ENCODE results near the gene NUDT14.

NUDT14 gene

DNA sequence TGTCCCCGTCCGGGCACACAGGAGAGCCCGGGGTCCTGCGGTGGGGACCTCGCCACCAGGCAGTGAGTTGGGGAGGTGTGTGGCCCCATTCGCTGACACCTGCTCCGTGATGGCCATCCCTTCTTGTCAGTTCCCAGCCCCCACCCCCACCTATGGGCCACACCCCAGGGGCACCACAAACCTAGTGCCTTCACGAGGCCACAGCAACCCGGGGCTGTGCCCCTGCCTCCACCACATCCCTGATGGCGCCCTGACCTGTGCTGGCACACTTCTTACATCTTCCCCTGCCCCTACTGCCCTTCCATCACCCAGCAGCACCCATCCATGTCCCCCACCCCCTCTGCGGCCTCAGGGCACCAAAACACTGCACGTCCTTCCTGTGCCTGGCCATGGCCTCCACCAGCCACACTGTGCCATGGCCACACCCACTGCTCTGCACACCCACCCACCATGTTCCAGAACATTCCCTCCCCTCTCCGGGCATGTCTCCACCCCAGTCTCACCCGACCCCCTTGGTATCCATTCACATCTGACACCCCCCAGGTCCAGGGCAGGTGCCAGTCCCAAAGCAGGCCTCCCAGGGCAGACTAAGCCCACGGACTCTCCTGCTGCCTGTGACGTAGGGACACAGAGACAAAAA, 37.0 kb downstream of the NUDT14 start:
- DNase-seq = no peak

DNA sequence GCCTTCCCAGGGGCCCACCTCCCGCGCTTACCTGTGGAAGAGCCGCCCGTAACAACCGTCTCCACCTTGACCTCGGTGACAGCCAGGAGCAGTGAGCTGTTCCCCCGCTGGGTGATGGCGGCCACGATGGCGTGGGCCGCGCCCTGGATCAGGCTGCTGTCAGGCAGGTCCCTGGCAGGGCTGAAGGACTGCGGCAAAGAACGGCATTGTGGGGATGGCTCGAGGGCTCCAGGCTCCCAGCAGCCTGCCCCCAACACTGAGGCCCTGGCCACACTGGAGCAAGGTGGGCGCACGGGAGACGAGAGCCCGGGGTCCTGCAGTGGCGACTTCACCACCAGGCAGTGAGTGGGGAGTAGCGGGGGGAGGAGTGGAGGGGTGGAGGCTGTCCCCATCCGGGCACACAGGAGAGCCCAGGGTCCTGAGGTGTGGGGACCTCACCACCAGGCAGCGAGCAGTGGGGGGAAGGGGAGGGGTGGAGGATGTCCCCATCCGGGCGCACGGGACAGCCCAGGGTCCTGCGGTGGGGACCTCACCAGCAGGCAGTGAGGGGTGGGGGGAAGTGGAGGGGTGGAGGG, 37.6 kb downstream of the NUDT14 start:
- DNase-seq = no peak

DNA sequence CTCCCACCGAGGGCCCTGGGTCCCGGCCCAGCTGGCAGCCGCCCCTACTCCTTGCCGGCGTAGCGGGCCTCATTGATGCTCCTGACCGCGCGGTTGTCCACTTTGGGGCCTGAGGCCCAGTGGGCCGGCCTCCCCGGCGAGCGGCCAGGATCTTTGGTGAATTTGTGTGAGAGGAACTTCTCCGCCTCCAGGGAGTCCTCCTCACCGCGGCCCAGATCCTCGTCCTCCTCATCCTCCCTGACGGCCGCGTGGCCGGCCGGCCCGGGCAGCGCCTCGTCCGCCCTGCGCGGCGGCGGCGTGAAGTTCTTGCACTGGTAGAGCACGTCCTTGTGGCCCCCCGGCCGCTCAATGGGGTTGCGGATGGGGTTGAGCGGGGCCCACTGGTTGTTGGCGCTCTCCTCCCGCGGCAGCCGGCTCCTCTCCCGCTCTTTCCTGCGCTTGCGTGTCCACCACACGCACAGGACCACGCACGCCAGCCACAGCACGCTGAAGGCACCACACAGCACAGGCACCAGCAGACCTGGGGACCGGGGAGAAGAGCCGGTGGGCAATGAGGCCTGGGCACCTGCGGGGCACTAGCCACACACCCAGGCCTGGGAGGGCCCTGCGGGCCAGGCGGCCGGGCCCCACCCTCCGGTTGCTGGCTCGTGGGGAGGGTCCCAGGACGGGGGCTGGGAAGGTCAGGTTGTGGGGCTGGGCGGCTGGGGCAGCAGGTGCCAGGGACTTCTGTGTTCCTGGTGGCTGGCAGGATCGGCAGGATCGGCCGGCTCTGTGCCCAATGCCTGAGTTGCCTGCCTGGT, 38.3 kb downstream of the NUDT14 start:
- DNase-seq = no peak

DNA sequence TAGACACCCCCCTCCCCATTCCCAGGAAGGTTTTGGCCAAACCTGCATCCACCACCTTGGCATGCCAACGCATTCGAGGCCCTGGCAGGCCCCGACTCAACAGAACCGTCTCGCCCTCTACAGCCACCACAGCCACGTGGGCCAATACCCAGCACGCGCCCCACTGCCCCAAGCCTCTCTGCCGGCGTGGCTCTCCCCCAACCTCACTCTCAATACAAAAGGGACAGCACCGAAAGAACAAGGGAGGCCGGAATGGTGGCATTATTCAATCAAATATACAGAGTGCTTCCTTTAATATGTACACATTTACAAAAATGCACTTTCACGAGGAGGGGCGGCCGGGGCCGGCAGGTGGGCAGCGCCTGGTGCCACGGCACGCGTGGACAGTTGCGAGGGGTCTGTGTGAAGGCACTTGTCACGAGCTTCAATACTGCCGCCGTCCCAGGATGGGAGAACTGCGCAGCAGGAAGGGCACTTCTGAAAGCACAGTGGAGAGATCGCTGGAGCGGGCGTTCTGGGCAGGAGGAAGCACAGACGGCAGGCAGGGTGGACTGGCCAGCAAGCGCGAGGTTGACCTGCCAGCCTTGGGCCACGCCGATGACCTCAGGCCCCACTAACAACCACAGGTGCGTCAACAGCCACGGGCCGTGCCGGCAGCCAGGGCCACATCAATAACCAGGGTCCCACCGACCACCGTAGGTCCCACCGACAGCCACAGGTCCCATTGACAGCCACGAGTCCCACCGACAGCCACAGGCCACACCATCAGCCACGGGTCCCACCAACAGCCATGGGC, 39.4 kb downstream of the NUDT14 start:
- no peak for DNase-seq

DNA sequence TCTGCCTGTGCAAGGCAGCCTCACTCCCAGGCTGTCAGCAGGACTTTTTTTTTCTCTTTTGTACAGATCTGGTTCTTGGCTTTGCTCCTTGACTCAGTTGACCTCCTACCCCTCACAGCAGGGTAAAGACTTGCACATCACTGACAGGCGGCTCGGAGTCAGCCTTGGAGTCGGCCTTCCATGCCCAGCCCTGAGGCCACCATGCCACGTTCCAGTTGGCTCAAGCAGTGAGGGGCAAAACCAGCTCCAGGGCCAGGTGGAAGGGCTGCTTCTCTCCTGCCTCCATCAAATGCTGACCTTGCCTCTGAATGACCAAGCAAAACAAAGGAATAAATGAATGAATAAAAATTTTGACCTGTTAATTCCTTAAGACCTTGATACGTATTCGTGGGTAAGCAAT, 40.1 kb downstream of the NUDT14 start:
- no peak for DNase-seq

DNA sequence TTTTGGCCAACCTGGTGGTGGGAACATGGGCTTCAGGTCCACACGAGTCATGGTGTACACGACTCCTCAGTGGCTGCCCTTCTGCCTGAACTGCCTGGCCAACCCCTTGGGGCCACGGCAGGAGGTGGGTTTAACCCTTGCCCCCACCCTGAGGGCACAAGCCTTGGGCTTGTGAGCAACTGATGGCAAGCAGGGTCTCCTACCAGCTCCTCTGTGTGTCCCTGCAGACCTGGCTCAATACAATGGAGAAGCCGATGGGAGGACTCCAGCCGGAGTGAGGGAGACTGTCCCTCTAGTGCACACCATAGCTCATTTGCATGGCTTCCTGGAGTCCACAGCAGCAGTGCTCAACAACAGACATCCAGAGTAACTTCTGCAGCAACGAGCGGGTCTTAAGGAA, 40.5 kb downstream of the NUDT14 start:
- DNase-seq = no peak

DNA sequence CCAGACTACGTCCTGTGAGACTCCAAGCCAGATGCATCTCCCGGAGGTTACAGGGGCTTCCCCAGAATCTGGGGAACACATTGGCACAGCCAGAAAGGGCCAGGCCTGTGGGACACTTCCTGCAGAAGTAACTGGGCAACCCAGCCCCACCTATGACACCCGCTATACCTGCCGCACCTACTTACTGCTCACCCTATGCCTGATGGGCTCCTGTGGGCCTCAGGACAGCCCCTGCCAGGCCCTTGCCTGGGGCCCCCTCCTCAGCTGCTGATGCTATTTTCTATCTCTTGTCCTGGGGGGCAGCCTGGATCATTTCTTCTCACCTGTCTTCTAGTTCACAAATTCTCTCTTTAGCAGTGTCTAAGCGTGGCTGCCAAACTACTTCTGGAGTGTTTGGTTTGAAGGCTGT, 41.3 kb downstream of the NUDT14 start:
- DNase-seq = no peak

DNA sequence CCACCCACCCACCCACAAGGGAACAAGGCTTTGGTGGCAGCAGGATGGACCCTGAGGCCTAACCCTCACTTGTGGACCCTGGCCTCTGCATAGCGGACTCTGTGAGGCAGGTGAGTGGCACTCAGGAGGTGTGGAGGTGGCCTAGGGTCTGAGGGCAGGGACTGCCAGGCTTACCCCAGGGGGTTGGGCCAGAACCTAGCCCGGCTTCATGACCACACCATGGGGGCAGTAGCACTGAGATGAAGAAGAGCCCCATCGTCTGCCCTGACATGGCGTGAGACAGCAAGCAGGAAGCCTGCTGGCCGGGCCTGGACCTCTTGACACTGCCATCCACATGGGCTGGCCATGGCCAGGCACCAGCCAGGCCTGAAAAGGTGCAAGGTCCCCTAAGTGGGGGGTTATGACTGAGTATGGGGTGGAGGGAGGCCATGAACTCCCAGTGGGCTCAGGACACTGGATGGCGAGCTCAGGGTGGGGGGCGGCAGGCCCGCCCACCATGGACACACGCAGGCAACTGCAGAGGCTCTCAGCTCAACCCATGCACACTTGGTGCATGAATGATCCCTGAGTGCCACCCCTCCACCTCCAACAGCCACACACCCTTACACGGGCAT, 41.8 kb downstream of the NUDT14 start:
- DNase-seq = no peak

DNA sequence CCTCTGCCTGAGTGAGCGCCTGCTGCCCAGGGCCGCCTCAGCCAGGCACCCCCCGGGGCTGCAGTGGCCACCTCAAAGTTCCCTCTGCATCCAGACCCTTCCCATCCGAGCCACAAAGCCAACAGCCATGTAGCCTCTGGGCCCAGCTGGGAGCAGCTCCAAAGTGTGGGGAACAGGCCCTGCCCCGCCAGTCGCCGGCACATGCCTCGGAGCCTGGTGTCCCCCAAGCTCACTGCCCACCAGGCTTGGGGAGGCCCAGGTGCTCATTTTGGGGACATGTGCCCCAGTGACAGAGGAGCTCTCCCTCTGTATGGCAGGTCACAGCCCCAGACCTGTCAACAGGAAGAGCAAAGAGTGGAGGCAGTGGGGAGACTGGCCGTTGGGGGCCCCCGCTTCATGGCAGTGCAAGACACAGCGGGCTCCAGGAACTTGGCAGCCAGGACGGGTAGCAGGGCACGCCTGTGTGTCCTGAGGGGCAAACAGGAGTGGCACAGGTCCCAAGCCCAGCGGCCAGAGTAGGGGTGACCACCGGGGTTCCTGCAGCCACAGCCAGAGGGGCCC, 42.5 kb downstream of the NUDT14 start:
- no peak for DNase-seq

DNA sequence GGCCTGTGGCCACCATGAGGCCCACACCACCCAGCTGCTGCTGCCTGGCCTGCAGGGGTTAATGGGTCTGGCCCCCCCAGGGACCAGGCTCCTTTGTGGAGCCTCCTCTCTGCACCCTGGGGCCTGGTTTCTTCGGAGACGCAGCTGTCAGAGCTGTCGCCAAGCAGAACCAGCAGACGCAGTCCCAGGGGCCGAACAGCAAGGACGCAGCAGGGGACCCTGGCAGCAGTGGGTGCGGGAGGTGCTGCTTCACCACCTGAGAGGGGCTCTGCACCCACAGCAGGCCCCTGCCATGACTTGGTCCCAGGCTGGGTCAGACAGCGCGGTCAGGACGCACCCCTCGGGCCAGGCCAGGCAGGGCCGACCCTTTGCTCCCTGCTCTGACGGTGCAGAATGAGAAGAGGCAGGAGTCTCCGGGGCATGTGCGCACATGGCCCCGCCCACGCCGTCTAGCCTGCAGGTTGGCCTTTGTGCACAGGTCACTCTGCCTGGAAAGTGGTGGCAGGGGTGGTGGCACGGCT, 43.0 kb downstream of the NUDT14 start:
- DNase-seq = no peak

DNA sequence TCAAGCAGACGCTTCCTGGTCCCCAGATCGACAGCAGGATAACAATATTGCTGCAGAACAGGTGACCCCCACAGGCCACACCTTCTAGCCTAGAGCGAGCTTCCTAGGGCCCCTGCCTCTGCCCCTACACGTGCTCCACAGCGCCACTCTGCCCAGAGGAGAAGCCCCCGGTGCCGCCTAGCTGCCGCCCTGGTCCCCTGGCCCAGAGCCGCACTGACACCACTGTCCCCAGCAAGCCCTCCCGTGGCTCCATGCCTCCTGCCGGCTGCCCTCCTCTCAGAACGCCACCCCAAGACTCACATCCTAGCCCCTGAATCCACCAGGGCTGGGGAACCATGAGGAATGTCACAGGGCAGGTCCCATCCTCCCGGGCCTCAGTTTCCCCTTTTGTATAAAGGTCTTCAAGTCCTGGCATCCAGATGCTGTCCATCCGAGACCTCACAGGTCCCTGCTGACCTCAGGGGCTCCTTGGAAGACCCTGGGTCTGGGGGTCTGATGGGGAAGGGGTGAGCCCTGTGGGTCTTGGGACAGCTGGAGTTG, 43.6 kb downstream of the NUDT14 start:
- DNase-seq = no peak

DNA sequence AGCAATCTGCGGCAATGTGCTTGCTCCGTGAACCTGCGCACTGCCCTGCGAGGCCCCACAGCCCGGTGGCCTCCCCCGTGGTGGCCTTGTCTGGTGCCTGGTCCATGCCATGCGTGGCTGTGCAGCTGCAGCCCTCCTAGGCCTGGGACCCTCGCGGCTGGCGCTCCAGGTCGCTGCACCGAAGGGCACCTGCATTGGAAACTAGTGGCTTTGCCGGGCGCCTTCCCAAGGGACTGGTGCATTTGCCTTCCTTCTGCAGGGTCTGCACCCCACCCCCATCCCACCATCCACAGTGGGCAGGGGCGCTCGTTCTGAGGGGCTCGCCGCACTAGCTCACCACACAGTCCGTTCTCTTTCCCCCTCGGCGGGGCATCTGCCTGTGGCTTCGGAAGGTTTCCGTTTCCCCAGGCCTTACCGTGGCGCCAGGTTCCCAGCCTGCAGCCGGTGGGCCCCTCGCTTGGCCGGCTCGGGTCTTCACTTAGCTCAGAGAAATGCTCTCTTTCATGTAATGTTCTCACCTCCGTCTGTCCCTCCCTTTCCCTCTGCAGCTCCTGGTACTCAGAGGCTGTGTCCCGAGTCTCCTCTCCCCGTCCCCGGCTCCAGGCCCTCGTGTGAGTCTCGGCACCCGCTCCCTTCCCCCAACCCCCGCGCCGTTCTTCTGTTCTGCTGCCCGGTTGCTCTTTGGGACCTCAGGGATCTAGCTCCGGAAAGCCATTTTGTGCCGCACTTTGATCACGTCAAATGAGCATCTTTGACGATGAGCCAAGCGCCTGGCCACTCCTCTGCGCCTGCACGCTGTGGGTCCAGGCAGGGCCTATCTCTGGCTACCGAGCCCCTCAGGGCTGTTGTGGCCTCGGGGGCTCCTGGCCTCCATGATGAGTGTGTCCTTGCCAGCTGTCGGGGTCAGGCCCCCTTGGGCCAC, 44.5 kb downstream of the NUDT14 start:
- no peak for DNase-seq

DNA sequence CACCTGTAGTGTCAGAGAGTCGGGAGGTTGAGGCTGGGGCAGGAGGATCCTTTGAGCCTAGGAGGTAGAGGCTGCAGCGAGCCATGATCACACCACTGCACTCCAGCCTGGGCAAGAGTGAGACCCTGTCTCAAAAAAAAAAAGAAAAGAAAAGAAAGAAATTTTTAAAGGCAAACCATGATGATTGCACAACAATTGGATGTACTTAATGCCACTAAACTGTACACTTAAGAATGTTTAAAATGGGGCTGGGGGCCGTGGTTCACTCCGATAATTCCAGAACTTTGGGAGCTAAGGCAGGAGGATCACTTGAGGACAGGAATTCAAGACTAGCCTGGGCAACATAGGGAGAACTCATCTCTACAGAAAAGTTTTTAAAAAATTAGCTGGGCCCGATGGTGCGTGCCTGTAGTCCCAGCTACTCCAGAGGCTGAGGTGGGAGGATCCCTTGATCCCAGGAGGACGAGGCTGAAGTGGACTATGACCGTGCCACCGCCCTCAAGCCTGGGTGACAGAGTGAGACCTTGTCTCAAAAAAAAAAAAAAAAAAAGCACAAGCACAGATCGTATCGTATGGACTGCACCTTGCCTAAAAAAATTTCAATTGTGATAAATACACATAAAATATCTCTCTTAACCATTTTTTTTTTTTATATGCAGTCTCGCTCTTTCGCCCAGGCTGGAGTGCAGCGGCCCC, 45.3 kb downstream of the NUDT14 start:
- no peak for DNase-seq

DNA sequence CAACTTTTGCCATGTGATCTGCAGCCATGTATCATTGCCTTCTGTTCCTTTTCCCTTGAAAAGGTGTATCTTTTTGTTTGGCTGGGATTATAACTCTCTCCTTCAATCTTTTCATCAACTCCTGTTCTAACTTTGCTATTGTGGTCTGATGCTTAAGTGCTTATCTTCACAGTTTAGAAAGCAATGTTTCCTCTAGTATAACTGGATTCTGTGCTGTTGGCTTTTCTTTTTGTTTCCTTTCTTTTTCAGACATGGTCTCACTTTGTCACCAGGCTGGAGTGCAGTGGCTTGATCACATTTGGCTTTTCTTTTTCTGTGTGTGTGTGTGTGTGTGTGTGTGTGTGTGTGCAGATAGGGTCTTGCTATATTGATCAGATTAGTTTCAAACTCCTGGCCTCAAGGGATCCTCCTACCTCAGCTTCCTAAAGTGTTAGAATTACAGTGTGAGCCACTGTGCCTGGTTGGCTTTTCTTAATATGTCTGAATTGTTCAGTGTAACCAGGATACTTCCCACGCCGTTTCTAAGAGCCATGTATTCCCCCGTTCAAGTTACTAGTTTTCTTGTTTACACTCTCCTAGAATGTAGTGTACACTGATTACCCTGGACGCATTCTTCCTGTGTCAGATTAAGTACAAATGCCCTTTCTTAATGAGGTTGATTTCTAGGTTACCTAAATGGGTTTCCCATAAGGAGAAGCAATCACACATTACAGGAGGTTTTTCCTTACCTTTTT, 48.0 kb downstream of the NUDT14 start:
- no peak for DNase-seq

DNA sequence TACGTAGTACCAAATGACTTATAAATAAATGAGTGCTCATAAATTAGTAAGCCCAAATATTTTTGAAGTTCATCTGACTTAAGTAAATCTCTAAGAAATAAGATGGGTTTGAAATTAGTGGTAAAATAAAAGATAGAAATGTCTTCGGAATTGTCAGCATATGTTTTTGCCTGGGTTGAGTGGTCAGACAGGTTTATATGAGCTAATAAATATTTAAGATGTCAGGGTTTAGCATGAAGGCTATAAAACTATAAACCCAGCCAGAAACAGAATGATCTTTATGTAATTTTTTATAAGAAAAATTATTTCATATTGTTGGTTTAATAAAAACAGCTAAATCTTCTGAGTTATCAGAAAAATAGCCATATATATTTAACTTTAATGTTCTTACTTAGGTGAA, 49.9 kb downstream of the NUDT14 start:
- DNase-seq = no peak

DNA sequence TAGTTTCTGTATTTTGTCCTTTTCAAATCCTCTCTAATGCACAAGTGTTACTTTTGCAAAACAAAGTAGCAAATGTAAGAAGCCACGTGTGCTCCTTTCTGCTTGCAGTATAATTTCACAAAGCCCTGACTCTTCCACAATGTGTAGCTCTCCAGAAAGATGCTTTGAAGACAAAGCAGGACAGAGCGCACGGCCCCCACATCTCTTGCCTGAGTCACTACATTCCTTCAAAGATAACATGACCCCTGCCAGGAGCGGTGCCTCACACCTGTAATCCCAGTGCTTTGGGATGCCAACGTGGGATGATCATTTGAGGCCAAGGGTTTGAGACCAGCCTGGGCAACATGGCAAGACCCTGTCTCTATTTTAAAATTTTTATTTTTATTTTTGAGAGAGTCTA, 53.1 kb downstream of the NUDT14 start:
- no peak for DNase-seq

DNA sequence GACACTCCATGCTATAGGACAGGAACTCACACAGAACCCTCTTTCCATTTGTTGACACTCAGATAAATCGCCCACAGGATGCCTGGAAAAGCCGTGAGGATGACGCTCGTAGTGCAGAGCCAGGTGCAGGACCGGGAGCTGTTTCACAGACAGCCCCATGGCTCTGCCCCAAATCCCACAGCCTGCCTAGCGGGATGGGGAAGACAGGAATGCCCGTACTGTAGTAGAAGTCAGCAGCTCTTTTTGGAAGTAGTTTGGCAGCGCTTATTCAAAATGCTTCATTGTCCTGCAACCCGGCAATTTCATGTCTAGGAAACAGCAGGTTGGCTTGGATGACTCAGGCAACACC, 54.2 kb downstream of the NUDT14 start:
- DNase-seq = no peak

DNA sequence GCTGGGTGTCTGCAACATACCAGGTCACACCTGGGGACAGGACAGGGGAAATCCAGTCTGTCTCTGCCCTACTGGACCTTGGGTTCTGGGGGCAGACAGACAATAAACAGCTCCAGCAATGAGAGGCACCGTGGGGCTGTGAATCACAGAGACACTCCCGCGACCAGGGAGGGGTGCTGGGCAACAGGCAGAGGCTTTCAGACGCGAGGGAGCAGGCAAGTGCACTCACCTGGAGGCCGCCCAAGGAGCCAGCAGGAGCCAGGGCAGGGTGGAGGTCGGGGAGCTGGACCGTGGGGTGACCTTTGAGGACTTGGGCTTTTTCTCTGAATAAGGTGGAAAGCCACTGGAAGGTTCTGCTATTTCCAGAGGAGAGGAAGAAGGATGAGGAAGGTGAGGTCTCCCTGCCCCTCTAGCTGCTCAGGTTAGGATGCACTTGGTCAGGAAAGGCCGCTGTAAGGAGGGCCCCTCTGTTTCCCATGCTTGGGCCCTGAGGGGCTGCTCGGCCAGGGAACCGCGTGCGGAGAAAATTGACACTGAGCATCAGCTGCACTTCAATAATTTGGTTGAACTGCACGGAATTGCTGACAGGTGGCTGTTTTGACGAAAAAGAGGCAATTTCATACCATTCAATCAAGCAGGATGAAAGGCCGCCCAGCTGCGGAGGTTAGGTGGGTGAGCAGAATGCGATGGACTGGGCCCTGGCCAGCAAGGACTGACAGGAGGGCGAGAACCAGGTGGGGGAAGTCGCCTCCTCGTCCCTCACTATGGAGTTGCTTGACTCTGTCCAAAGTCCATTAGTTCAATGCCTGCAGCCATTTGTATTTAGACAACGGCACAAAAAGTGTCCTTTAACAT, 54.8 kb downstream of the NUDT14 start:
- DNase-seq = no peak

DNA sequence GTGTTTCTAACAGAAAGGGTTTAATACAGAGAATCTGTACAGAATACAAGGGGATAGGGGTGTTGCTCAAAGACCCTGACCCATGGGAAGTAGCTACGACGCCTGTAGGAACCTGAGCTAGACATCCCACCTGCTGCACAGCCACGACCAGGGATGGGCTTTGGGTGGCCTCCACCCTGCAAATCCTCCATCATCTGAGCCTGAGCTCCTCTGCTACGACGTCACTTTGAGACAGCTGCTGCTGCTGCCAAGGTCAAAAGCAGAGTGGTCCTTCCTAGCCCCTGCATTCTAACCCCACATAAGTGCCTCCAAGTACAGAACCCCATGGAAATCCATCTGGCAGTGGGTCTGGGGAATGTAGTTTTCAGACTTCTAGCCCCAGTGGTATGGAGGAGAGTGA, 56.3 kb downstream of the NUDT14 start:
- no peak for DNase-seq
